ENCODE results near the gene ACTG1. TPM values are rescaled to one million over a fixed set of nuclear protein-coding genes. Genes with fewer than 3 reads are reported as not detected.

ACTG1 gene
- total and polyA plus RNA-seq, 4 donors = 347 to 1,699 (median 1,282) TPM

- 88% methylated on average over 11 of the region's 11 CpGs for WGBS
- no peak overlapping the region for H3K9ac ChIP-seq (ENCODE audit: low read depth in 1 of 2, low read length in 2 of 2)
- no peak overlapping the region for H3K4me3 ChIP-seq (ENCODE audit: low read depth in 1 of 3, low read length in 3 of 3)
- H3K4me1 ChIP-seq (ENCODE audit: control insufficient read depth in 4 of 4, insufficient read depth in 4 of 4, low read length in 3 of 4) = peaks cover 5 to 18% (median 11%) of the 10 kb centered on the region in 4 donors
- no peaks in the 10 kb centered on the region for H3K27me3 ChIP-seq (ENCODE audit: control insufficient read depth in 4 of 4, insufficient read depth in 4 of 4, low read length in 3 of 4)
- H3K36me3 ChIP-seq (ENCODE audit: control insufficient read depth in 4 of 4, insufficient read depth in 3 of 4, low read depth in 1 of 4, low read length in 3 of 4) = no peaks in the 10 kb centered on the region
- no peak for DNase-seq (ENCODE audit: low spot score)
- H3K27ac ChIP-seq (ENCODE audit: low read depth in 1 of 2, low read length in 2 of 2) = no peak overlapping the region
- TF ChIP-seq RAD21 (IDR thresholded peaks at IDR 0.05) (no peak), HNF4G (IDR thresholded peaks at IDR 0.05) (no peak), EGR1 (IDR thresholded peaks at IDR 0.05; ENCODE audit: low read depth in 2 of 2) (no peak), TAF1 (conservative IDR thresholded peaks at IDR 0.05) (no peak), RXRA (IDR thresholded peaks at IDR 0.05) (no peak), ATF3 (IDR thresholded peaks at IDR 0.05) (no peak), REST (IDR thresholded peaks at IDR 0.05) (no peak), FOXA1 (IDR thresholded peaks at IDR 0.05) (no peak), MAX (IDR thresholded peaks at IDR 0.05) (no peak), NR2F2 (IDR thresholded peaks at IDR 0.05) (no peak), YY1 (IDR thresholded peaks at IDR 0.05) (no peak), JUND (IDR thresholded peaks at IDR 0.05) (no peak), GABPA (IDR thresholded peaks at IDR 0.05 in 1 of 2, conservative IDR thresholded peaks at IDR 0.05 in 1 of 2) (no peak), ZBTB33 (IDR thresholded peaks at IDR 0.05) (no peak), HNF4A (conservative IDR thresholded peaks at IDR 0.05) (no peak), SP1 (IDR thresholded peaks at IDR 0.05) (no peak)
- no peaks in the 10 kb centered on the region for H3K9me3 ChIP-seq (ENCODE audit: control insufficient read depth in 4 of 4, low read length in 3 of 4)
Observed at GRCh38 chr17:81482673-81483072, 29.9 kb downstream of the ACTG1 start.

- DNase-seq (ENCODE audit: low spot score) = no peak
- WGBS = 78% methylated on average over 18 of the region's 18 CpGs
- H3K9me3 ChIP-seq (ENCODE audit: control insufficient read depth in 4 of 4, low read length in 3 of 4) = no peaks in the 10 kb centered on the region
- H3K9ac ChIP-seq (ENCODE audit: low read depth in 1 of 2, low read length in 2 of 2) = no peak overlapping the region
- H3K4me1 ChIP-seq (ENCODE audit: control insufficient read depth in 4 of 4, insufficient read depth in 4 of 4, low read length in 3 of 4) = peaks cover 2 to 14% (median 10%) of the 10 kb centered on the region in 4 donors
- H3K4me3 ChIP-seq (ENCODE audit: low read depth in 1 of 3, low read length in 3 of 3) = peak overlapping the region in 1 of 3 donors; percentile 26
- no peaks in the 10 kb centered on the region for H3K27me3 ChIP-seq (ENCODE audit: control insufficient read depth in 4 of 4, insufficient read depth in 4 of 4, low read length in 3 of 4)
- H3K36me3 ChIP-seq (ENCODE audit: control insufficient read depth in 4 of 4, insufficient read depth in 3 of 4, low read depth in 1 of 4, low read length in 3 of 4) = no peaks in the 10 kb centered on the region
- H3K27ac ChIP-seq (ENCODE audit: low read depth in 1 of 2, low read length in 2 of 2) = no peak overlapping the region
- TF ChIP-seq ZBTB33 (IDR thresholded peaks at IDR 0.05) = no peak
- TF ChIP-seq FOXA1 (IDR thresholded peaks at IDR 0.05) = no peak
- no peak for TF ChIP-seq REST (IDR thresholded peaks at IDR 0.05)
- TF ChIP-seq RAD21 (IDR thresholded peaks at IDR 0.05) = no peak
- TF ChIP-seq HNF4A (conservative IDR thresholded peaks at IDR 0.05) = no peak
- no peak for TF ChIP-seq FOXA2 (IDR thresholded peaks at IDR 0.05)
- TF ChIP-seq SP1 (IDR thresholded peaks at IDR 0.05) = no peak
- no peak for TF ChIP-seq MAX (IDR thresholded peaks at IDR 0.05)
- no peak for TF ChIP-seq JUND (IDR thresholded peaks at IDR 0.05)
- no peak for TF ChIP-seq ATF3 (IDR thresholded peaks at IDR 0.05)
- TF ChIP-seq RXRA (IDR thresholded peaks at IDR 0.05) = no peak
- TF ChIP-seq EGR1 (IDR thresholded peaks at IDR 0.05; ENCODE audit: low read depth in 2 of 2) = no peak
- no peak for TF ChIP-seq NR2F2 (IDR thresholded peaks at IDR 0.05)
Observed at GRCh38 chr17:81481815-81482505, 30.6 kb downstream of the ACTG1 start.
